Fibroblast of lung (primary cell): ENCODE measurements around the gene AGRN. TPM values are rescaled to one million over a fixed set of nuclear protein-coding genes. Genes with fewer than 3 reads are reported as not detected.

Experiments
- DNase-seq, 2 donors: peaks; one replicate each; pipeline versions ENCODE4 v3.0.0 to v3.0.0-alpha.2; 2010; ENCODE audit warnings: low read depth in 2 of 2
- H2AFZ ChIP-seq: 2 replicates; pipeline ENCODE4 v1.5.1; 2012; ENCODE audit warnings: low read length, control low read depth, inconsistent platforms
- H3K27ac ChIP-seq: 2 replicates; pipeline ENCODE4 v1.5.1; 2011; ENCODE audit warnings: low read length, control low read depth; ENCODE audit not compliant: insufficient read depth
- H3K27me3 ChIP-seq: 2 replicates; pipeline ENCODE4 v1.5.1; 2011; ENCODE audit warnings: mild to moderate bottlenecking, low read length; ENCODE audit not compliant: control insufficient read depth, insufficient read depth
- H3K36me3 ChIP-seq: 2 replicates; pipeline ENCODE4 v1.5.1; 2011; ENCODE audit warnings: low read length; ENCODE audit not compliant: control insufficient read depth, insufficient read depth
- H3K4me1 ChIP-seq: 2 replicates; pipeline ENCODE4 v1.5.1; 2011; ENCODE audit warnings: low read length; ENCODE audit not compliant: control insufficient read depth, insufficient read depth; ENCODE audit errors: extremely low read depth
- H3K4me2 ChIP-seq: 2 replicates; pipeline ENCODE4 v1.5.1; 2011; ENCODE audit warnings: low read length, control low read depth; ENCODE audit not compliant: insufficient read depth; ENCODE audit errors: extremely low read depth
- H3K4me3 ChIP-seq, 4 experiments: fragments of 200-600 bp in 1 of 4; sonication (generic) in 1 of 4; replicated peaks in 1 of 4; 2 replicates each; pipeline ENCODE4 v1.5.1; 2011 to 2016; ENCODE audit warnings: low read length in 4 of 4, low read depth in 3 of 4, mild to moderate bottlenecking in 3 of 4, control low read depth in 2 of 4, inconsistent platforms in 1 of 4, mixed read lengths in 1 of 4; ENCODE audit not compliant: insufficient read depth in 1 of 4; ENCODE audit errors: control extremely low read depth in 1 of 4
- H3K79me2 ChIP-seq: 2 replicates; pipeline ENCODE4 v1.5.1; 2012; ENCODE audit warnings: mild to moderate bottlenecking, low read length, inconsistent platforms; ENCODE audit not compliant: control insufficient read depth, insufficient read depth
- H3K9ac ChIP-seq: 2 replicates; pipeline ENCODE4 v1.5.1; 2011; ENCODE audit warnings: mild to moderate bottlenecking, low read length, control low read depth; ENCODE audit not compliant: insufficient read depth
- H3K9me3 ChIP-seq: 2 replicates; pipeline ENCODE4 v1.5.1; 2012; ENCODE audit warnings: low read depth, low read length; ENCODE audit not compliant: control insufficient read depth, insufficient read depth
- H4K20me1 ChIP-seq: 2 replicates; pipeline ENCODE4 v1.5.1; 2011; ENCODE audit warnings: low read length; ENCODE audit not compliant: control insufficient read depth, insufficient read depth; ENCODE audit errors: extremely low read depth
- EZH2 ChIP-seq: IDR thresholded peaks from 2 replicates; pipeline ENCODE4 v1.5.1; 2012; ENCODE audit warnings: low read length, control low read depth, mild to moderate bottlenecking; ENCODE audit errors: missing control alignments
- polyA plus RNA-seq, 2 donors: library from polyadenylated mRNA; depleted of rRNA in 1 of 2; stranded (reverse) in 1 of 2; unstranded in 1 of 2; fragments of >200 nt; gene quantifications; 2 replicates each; pipeline ENCODE4 v1.2.1, GENCODE V29; 2011 to 2012; ENCODE audit warnings: missing spikeins in 1 of 2
- total RNA-seq: library from RNA; depleted of rRNA; stranded (reverse); fragments of >200 nt; gene quantifications from 2 replicates; pipeline ENCODE4 v1.2.1, GENCODE V29; 2014
- TF ChIP-seq, protein P1 (sequence below), 2 donors: IDR thresholded peaks in 1 of 2; conservative IDR thresholded peaks in 1 of 2; 1 replicate in 1 of 2; 2 replicates in 1 of 2; pipeline ENCODE4 v1.5.1; 2011 to 2012; ENCODE audit warnings: low read length in 2 of 2, control low read depth in 1 of 2, inconsistent platforms in 1 of 2, low read depth in 1 of 2, mild to moderate bottlenecking in 1 of 2

Gene AGRN
- total and polyA plus RNA-seq, 2 donors (not counting 1 experiment from before 2014, with no cell fraction given) = 20.7 to 50.9 TPM

- H2AFZ ChIP-seq = no peak overlapping the region
- H3K27me3 ChIP-seq = peaks cover 2% of the 10 kb centered on the region
- no peak overlapping the region for H3K4me3 ChIP-seq
- no peaks in the 10 kb centered on the region for H3K79me2 ChIP-seq
- no peaks in the 10 kb centered on the region for H4K20me1 ChIP-seq
- peak overlapping the region; percentile 54 for H3K4me2 ChIP-seq
- H3K4me1 ChIP-seq = peaks cover 16% of the 10 kb centered on the region
- H3K9ac ChIP-seq = no peak overlapping the region
- no peaks in the 10 kb centered on the region for H3K9me3 ChIP-seq
- TF ChIP-seq, protein P1, sequence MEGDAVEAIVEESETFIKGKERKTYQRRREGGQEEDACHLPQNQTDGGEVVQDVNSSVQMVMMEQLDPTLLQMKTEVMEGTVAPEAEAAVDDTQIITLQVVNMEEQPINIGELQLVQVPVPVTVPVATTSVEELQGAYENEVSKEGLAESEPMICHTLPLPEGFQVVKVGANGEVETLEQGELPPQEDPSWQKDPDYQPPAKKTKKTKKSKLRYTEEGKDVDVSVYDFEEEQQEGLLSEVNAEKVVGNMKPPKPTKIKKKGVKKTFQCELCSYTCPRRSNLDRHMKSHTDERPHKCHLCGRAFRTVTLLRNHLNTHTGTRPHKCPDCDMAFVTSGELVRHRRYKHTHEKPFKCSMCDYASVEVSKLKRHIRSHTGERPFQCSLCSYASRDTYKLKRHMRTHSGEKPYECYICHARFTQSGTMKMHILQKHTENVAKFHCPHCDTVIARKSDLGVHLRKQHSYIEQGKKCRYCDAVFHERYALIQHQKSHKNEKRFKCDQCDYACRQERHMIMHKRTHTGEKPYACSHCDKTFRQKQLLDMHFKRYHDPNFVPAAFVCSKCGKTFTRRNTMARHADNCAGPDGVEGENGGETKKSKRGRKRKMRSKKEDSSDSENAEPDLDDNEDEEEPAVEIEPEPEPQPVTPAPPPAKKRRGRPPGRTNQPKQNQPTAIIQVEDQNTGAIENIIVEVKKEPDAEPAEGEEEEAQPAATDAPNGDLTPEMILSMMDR (conservative IDR thresholded peaks at IDR 0.05 in 1 of 2, IDR thresholded peaks at IDR 0.05 in 1 of 2; ENCODE audit: low read depth in 1 of 2, low read length in 2 of 2) = no peak
- TF ChIP-seq EZH2 = no peak
- no peaks in the 10 kb centered on the region for H3K36me3 ChIP-seq
- H3K27ac ChIP-seq = no peak overlapping the region
- peak in 1 of 2 donors; percentile 50 for DNase-seq
Measured at GRCh38 chr1:1061682-1062345, 41.9 kb downstream of the AGRN start.

DNA sequence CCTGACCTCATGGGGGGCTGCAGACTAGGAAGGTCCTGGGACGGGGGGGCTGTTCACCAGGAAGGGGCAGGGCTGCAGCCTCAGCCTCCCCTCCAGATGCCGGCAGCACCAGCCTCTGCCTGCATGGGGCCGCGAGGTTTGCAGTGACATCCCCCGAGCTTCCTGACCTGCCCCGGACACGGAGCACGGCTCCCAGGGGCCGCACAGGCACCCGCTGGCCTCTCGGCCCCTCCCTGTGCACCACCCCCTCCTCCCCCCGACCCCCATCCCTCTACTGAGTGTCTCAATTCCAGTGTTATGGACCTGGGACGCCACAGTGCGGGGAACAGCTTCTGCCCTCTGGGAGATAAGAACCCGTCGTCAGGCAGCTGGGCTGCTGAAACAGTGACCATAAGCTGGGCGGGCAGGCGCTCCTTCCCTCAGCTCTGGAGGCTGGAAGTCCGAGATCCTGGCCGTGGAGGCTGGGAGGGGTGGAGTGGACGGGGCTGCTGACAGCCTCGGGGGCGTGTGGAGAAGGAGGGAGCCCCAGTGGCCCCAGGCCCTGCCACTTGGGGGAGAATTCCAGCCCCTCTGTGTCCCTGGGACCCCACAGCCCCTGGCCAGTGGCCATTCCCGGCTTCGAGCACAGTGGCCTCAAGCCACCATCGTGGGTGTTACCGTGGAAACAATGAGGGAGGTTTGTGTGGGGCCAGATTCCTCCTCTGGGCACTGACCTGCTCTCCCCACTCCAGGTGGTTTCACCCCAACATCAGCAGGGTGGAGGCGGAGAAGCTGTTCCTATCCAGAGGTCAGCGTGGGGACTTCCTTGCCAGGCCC is 42.6 kb downstream of the AGRN start:
- Histone ChIP-seq H3K4me2 (peak overlapping the region; percentile 54), H3K4me3 (no peak overlapping the region), H3K79me2 (no peaks in the 10 kb centered on the region), H3K9me3 (no peaks in the 10 kb centered on the region), H3K4me1 (peaks cover 16% of the 10 kb centered on the region), H3K36me3 (no peaks in the 10 kb centered on the region), H3K27me3 (peaks cover 2% of the 10 kb centered on the region), H3K9ac (peak overlapping the region; percentile 37), H3K27ac (peak overlapping the region; percentile 8), H2AFZ (no peak overlapping the region), H4K20me1 (no peaks in the 10 kb centered on the region)
- peak in 1 of 2 donors; percentile 20 for DNase-seq
- no peak for TF ChIP-seq EZH2
- TF ChIP-seq, protein P1 (conservative IDR thresholded peaks at IDR 0.05 in 1 of 2, IDR thresholded peaks at IDR 0.05 in 1 of 2; ENCODE audit: low read depth in 1 of 2, low read length in 2 of 2) = no peak

DNA sequence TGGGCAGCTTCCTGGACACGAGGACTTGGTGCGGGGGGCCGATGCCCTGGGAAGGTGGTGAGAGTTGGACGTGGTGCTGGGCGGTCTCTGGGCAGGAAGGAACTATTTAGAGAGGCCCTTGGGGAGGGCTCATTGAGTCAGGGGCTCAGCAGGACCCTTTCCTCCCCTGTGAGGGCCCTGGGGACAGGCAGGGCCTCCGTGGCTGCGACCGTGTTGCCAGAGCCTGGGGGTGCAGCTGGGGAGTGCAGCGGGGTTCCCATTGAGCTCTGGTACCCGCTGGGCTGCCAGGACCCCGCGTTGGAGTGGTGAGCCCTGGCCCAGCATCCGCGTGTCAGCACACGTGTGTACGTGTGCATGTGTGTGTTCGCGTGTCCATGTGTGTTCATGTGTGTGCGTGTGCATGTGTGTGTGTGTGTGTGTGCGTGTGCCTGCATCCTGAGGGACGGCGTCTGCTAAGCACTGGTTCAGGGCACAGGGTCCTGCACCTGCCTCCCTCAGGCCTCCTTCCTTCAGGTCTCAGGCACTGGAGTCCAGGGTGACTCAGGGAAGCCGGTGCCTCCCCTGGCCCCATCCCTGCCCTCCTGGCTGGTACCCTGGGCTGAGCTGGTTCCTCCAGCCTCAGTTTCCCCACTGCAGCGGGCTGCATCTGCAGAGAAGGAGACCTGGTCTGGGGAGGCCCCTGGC is 43.5 kb downstream of the AGRN start:
- Histone ChIP-seq H3K4me1 (peaks cover 13% of the 10 kb centered on the region), H3K4me2 (no peak overlapping the region), H3K9me3 (no peaks in the 10 kb centered on the region), H2AFZ (no peak overlapping the region), H4K20me1 (no peaks in the 10 kb centered on the region), H3K36me3 (no peaks in the 10 kb centered on the region), H3K27ac (peak overlapping the region; percentile 51), H3K4me3 (no peak overlapping the region), H3K9ac (peak overlapping the region; percentile 38), H3K27me3 (no peaks in the 10 kb centered on the region), H3K79me2 (no peaks in the 10 kb centered on the region)
- no peak for DNase-seq
- no peak for TF ChIP-seq EZH2
- TF ChIP-seq, protein P1 (conservative IDR thresholded peaks at IDR 0.05 in 1 of 2, IDR thresholded peaks at IDR 0.05 in 1 of 2; ENCODE audit: low read depth in 1 of 2, low read length in 2 of 2) = no peak
